GM19351 (cell line): ENCODE measurements around the gene ATP9B.

ENCODE experiments used
- ATAC-seq: cut with Tn5 transposase; IDR thresholded peaks from one replicate; pipeline ENCODE4 v1.9.1; 2021; ENCODE audit warnings: mild to moderate bottlenecking, moderate library complexity; ENCODE audit not compliant: unreplicated experiment

The ATP9B gene, protein sequence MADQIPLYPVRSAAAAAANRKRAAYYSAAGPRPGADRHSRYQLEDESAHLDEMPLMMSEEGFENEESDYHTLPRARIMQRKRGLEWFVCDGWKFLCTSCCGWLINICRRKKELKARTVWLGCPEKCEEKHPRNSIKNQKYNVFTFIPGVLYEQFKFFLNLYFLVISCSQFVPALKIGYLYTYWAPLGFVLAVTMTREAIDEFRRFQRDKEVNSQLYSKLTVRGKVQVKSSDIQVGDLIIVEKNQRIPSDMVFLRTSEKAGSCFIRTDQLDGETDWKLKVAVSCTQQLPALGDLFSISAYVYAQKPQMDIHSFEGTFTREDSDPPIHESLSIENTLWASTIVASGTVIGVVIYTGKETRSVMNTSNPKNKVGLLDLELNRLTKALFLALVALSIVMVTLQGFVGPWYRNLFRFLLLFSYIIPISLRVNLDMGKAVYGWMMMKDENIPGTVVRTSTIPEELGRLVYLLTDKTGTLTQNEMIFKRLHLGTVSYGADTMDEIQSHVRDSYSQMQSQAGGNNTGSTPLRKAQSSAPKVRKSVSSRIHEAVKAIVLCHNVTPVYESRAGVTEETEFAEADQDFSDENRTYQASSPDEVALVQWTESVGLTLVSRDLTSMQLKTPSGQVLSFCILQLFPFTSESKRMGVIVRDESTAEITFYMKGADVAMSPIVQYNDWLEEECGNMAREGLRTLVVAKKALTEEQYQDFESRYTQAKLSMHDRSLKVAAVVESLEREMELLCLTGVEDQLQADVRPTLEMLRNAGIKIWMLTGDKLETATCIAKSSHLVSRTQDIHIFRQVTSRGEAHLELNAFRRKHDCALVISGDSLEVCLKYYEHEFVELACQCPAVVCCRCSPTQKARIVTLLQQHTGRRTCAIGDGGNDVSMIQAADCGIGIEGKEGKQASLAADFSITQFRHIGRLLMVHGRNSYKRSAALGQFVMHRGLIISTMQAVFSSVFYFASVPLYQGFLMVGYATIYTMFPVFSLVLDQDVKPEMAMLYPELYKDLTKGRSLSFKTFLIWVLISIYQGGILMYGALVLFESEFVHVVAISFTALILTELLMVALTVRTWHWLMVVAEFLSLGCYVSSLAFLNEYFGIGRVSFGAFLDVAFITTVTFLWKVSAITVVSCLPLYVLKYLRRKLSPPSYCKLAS

GRCh38 chr18:79068937-79069716, at the start of gene ATP9B:
ATP9B (plus strand) TSS chr18:79069394; CDS start chr18:79069411, 17 bp downstream.
- ATAC-seq, result peak; percentile 76

DNA sequence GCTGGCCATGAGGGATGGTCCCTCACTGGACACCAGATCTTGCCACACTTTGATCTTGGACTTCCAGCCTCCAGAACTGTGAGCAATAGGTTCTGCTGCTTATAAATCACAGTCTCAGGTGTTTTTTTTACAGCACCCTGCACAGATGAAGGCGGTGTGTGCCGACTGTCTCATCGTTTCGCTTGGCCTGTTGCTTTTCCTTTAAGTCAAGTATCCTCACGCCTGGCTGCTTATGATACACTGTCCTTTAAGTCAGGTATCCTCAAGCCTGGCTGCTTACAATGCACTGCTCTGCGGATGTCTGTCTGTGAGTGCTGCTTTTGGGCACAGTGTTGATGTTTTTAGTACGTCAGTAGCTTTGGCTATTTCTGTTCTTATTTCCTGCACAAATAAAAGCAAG, 49.3 kb upstream of the ATP9B start:
- no peak for ATAC-seq

DNA sequence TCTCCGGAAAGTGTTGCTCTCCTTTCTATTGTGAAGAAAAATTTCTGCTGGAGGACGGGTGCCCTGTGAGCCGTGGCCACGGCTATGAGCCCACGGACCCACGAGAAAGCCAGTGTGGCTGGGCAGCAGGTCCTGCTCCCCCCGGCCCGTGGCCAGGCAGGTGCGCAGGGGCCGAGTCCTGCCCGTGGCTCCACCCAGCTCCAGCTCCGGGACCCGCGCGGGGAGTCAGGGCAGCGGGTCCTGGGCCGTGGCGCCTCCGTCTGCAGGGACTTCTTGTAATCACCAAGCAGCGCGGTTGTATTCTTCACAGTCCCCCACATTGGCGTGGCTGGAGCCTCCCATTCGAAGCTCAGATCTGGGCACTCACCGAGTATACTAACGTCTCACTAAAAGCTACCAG, 46.6 kb upstream of the ATP9B start:
- no peak for ATAC-seq

DNA sequence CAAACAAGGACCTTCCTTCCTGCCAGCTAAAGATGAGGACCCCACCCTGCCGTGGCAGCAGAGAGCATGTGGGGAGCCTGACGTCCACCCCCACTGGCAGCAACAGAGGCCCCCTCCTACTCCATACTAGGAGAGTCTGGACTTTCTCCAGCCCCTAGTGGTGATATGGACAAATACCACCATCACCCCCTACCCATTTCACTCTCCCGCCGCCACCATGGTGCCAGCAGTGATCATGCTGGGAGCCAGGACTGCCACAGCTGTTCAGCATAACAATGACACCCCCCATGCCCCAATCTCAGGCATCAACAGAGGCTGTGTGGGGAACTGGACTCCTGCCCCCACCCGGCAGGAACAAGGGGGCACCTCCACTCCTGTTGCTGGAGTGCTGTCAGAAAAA, 42.7 kb upstream of the ATP9B start:
- ATAC-seq, result no peak

GRCh38 chr18:79030680-79031079, 38.5 kb upstream of the ATP9B start:
- no peak for ATAC-seq

- no peak for ATAC-seq
These were observed 26.9 kb upstream of the ATP9B start for GRCh38 chr18:79042276-79042675.

GRCh38 chr18:79043288-79043687, 25.9 kb upstream of the ATP9B start:
- no peak for ATAC-seq

DNA sequence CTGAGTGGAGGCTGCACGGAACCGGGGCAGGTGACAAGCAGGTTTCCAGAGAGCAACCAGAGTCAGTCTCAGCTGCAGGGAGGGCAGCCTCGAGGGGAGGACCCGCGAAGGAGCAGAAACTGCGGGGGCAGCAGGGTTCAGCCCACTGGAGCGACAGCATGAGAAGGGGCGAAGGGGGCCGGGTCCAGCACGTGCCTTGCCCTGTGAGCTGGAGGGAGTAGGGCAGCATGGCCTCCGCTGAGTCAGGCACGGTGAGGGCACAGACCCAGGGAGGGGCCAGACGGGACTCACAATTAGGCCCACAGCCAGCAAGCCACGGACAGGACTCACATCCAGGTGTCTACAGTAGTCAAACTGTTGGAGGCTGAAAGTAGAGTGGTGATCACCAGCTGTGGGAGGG, 22.7 kb upstream of the ATP9B start:
- ATAC-seq, result no peak

DNA sequence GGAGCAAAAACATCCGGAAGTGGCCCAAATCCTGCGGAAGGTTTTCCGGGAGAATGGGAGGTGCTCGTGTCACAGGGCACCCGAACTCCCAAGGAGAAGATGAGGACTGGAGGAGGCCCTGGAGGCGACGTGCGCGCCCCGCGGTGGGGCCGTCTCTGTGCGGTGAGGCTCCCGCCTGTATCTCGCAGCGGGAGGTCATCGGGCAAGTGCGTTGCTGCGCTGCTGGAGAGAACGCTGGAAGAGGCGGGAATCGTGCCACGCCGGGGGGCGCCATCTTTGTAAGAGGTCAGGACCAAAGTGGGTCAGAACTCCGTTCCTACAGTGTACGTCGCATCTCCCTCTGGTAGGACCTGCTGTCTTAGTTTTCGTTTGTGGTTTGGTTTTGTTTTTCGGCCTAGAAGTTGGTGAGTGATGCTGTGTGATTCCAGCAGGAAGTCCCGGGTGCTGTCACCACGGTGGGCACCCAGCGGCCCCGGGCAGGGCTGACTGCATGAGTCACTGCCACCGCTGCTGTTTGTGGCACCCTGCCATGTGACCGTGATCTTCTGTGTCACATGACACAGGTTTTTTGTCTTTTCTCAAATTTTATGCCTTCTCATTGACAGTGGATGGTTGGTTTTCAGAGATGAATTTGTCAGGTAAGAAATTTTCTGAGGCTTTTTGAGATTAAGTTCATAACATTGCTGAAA, 21.5 kb upstream of the ATP9B start:
- ATAC-seq, result no peak

DNA sequence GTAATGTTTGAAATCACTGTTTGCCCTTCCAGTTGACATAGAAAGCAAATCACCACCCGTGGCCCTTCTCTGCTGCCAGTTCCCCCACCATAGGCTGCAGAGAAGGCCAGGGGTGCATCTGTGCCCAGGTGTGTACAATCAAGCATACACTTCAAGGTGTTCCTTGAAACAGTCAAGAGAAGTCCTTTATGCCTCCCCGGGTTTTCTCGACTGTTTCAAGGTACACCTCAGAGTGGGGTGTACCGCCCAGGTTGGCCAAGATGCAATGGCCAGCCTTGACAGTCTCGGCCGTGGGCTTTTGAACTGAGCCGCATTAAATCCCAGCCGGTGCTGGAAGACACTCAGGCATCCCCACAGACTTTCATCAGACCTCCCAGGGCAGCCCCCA, 21.0 kb upstream of the ATP9B start:
- ATAC-seq, result no peak

DNA sequence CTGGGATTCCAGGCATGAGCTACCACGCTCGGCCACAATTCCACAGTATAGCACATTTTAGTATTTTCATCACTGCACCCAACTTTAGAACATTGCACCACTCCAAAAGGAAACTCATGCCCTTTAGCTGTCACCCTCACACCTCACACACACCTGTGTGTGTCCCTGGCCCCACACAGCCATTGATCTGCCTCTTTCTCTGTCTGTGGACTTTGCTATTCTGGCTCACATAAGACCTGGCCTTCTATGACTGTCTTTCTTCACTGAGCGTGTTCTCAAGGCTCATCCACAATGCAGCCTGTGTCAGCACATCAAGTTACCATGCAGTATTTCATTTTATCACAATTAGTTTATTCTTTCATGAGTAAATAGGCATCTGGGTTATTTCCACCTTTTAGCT, 19.7 kb upstream of the ATP9B start:
- no peak for ATAC-seq

DNA sequence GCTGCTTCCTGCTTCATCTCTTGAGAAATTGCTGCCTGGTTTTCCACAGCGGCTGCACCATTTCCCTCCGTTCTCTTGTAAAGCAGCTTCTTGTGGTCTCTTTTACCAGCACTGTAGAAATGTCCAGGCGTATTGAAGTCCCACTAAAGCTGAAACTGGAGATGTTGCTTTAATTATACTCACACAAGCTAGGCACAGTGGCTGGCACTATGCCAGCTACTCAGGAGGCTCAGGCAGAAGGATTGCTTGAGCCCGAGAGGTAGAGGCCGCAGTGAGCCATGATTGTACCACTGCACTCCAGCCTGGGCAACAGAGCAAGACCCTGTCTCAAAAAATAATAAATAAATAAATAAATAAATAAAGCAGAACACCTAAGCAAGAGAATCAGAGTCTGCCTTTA, 19.2 kb upstream of the ATP9B start:
- no peak for ATAC-seq

DNA sequence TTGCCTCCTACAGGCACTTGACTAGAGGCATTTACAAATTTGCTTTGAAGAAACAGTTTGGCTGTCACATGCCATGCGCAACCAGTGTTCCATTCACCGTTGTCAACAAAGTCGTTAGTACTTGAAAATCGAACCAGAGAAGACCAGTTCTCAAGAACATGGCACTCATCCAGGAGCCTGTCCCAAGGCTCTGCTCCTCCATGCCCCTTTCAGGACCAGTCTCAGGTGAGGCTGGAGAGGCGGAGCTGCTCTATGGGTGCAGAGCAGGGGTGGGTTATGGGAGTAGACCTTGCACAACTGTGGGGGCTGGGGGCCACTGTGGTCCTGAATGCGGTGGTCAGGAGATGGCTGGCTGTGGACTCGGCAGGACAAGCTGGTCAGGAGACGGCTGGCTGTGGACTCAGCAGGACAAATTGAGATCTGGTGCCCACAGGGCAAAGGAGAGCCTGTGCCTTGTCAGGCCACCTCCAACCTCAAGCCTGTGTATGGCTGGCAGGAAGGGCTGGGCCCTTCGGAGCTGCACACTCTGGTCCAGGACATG, 12.3 kb upstream of the ATP9B start:
- ATAC-seq, result no peak

- peak; percentile 94 for ATAC-seq
These were observed 11.2 kb upstream of the ATP9B start for GRCh38 chr18:79058007-79058406.

DNA sequence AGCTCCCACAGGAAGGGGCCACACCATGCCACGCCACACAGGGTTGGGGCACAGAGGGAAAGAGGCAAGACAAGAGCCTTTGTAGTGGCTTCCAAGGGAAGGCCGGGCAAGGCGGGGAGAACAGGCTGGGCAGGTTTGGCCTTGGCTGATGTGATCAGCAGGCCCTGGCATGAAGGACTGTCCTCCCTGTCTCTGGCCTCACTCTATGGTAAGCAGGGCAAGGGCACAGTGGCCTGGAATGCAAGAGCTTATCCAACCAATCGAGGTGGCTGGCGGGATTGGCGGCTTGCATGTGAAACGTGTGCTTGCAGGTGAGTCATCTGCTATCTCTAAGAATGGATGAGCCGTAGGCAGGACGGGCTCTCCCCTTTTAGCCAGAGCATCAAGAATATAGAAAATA, 6.4 kb upstream of the ATP9B start:
- ATAC-seq, result no peak

DNA sequence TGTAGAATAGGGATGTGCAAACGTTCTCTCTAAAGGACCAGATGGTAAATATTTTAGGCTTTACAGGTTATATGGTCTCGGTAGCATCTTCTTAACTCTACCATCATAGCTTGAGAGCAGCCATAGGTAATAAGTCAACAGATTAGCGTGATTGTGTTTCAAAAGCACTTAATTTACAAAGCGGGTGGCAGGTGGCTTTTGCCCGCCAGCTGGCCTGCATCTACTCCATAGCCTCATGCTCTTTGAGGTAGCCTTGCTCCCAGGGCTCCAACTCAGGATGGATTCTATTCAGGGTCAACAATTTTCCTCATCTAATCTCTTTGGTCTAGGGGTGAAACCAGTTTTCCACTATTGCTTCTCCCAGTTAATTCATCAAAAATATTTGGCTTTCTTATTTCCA, 5.0 kb upstream of the ATP9B start:
- ATAC-seq, result no peak

DNA sequence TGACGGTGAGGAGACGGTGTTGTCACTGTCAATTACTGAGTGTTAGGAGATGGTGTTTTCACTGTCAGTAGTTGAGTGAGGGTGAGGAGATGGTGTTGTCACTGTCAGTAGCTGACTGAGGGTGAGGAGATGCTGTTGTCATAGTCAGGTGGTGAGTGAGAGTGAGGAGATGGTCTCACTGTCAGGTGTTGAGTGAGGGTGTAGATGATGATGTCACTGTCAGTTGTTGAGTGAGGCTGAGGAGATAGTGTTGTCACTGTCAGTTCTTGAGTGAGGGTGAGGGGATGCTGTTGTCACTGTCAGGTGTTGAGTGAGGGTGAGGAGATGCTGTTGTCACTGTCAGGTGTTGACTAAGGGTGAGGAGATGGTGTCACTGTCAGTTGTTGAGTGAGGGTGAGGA, 3.4 kb upstream of the ATP9B start:
- no peak for ATAC-seq

- ATAC-seq, result no peak
These were observed 1.6 kb upstream of the ATP9B start for GRCh38 chr18:79067611-79068010.

DNA sequence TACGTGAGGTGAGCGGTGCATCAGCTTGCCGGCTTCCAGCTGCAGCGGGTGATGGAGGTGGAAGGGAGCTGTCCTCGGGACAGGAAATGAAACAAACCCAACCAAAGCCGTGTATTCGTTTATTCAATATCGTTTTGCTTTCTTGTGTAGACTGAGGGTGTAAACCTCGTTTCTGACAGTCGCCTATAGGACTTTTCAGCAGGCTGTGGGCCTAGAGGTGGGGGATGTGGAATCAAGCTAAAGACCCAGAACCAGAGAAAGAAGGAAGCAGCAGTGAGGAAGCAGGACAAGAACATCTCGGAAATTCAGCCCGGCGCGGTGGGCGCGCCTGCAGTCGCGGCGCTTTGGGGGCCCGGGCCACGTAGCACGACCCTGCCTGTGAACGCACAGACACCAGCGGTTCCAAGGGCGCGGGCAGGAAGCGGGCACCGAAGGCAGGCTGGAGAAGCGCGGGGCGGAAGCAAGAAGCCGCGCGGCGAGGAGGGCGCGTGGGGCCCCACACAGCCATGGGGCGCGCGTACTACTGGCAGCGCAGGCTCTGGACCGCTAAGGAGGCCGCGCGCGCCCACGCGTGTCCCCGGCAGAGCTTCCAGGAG, 755 bp upstream of the ATP9B start:
- peak; percentile 27 for ATAC-seq
